A549 (cell line): ENCODE results near the gene APBB3.

Source experiments
- CHD2 ChIP-seq: fragments of 150-350 bp; IDR thresholded peaks from 2 replicates; pipeline ENCODE4 v1.6.1; 2014; ENCODE audit warnings: low read length; ENCODE audit not compliant: partially characterized antibody
- CTCF ChIP-seq: fragments of >200 bp; sonication (Bioruptor Twin); formaldehyde crosslinking; IDR thresholded peaks from 3 replicates; pipeline ENCODE4 v1.5.1; 2016
- EP300 ChIP-seq, 2 experiments: fragments of >200 bp; sonication (Bioruptor Twin); formaldehyde crosslinking; IDR thresholded peaks; 2 replicates in 1 of 2; 3 replicates in 1 of 2; pipeline ENCODE4 v1.6.1; 2016 to 2017
- HMGXB4 ChIP-seq: fragments of 250-450 bp; sonication (Bioruptor Pico); IDR thresholded peaks from 2 replicates; pipeline ENCODE4 v1.5.0; 2021; ENCODE audit warnings: mild to moderate bottlenecking, moderate library complexity, borderline replicate concordance
- JUN ChIP-seq, 2 experiments: fragments of >200 bp; sonication (Bioruptor Twin); formaldehyde crosslinking; IDR thresholded peaks; 2 replicates in 1 of 2; 3 replicates in 1 of 2; pipeline ENCODE4 v1.6.1; 2016 to 2017
- JUNB ChIP-seq: fragments of >200 bp; sonication (Bioruptor Twin); formaldehyde crosslinking; IDR thresholded peaks from 2 replicates; pipeline ENCODE4 v1.6.1; 2016
- MAFK ChIP-seq: fragments of 450-650 bp; IDR thresholded peaks from 2 replicates; pipeline ENCODE4 v1.6.1; 2014; ENCODE audit not compliant: partially characterized antibody
- MAX ChIP-seq: IDR thresholded peaks from 2 replicates; pipeline ENCODE4 v1.6.1; 2012
- MAZ ChIP-seq: fragments of 150-350 bp; IDR thresholded peaks from 2 replicates; pipeline ENCODE4 v1.6.1; 2014; ENCODE audit warnings: antibody characterized with exemption, low read depth, low read length, borderline replicate concordance
- POLR2A ChIP-seq: IDR thresholded peaks from 2 replicates; pipeline ENCODE4 v1.6.1; 2012; ENCODE audit warnings: mild to moderate bottlenecking, low read length
- RAD21 ChIP-seq, 2 experiments: fragments of >200 bp in 1 of 2; sonication (Bioruptor Twin) in 1 of 2; formaldehyde crosslinking in 1 of 2; IDR thresholded peaks in 1 of 2; conservative IDR thresholded peaks in 1 of 2; 2 replicates in 1 of 2; 3 replicates in 1 of 2; pipeline ENCODE4 v1.6.1; 2012 to 2018; ENCODE audit warnings: inconsistent platforms in 1 of 2
- REST ChIP-seq: fragments of 200-600 bp; sonication (generic); IDR thresholded peaks from 2 replicates; pipeline ENCODE4 v1.6.1; 2016; ENCODE audit warnings: antibody characterized with exemption, mild to moderate bottlenecking, moderate library complexity
- RFX5 ChIP-seq: fragments of 450-650 bp; IDR thresholded peaks from 2 replicates; pipeline ENCODE4 v1.7.1; 2014; ENCODE audit warnings: antibody characterized with exemption, mild to moderate bottlenecking, moderate library complexity
- ZNF302 ChIP-seq: fragments of 250-450 bp; sonication (Bioruptor Pico); IDR thresholded peaks from 2 replicates; pipeline ENCODE4 v1.9.0; 2021; ENCODE audit warnings: inconsistent platforms, mild to moderate bottlenecking, moderate library complexity

GRCh38 chr5:140609126-140609525, 44.7 kb upstream of the APBB3 start:
- TF ChIP-seq MAZ (no peak), EP300 (IDR thresholded peaks at IDR 0.05) (no peak), CTCF (no peak), CHD2 (no peak), POLR2A (no peak), RAD21 (conservative IDR thresholded peaks at IDR 0.05 in 1 of 2, IDR thresholded peaks at IDR 0.05 in 1 of 2) (no peak), REST (no peak), RFX5 (no peak), ZNF302 (CRISPR knock-in tag) (no peak), MAFK (no peak), HMGXB4 (CRISPR knock-in tag) (no peak), JUN (IDR thresholded peaks at IDR 0.05) (no peak), JUNB (no peak), MAX (no peak)
